ENCODE results near the gene DACT2.
"Not testable (repeated sequence)": the region's sequence is repeated elsewhere in the genome, so short reads cannot be mapped to it uniquely, and the experiment has no call there.

DACT2 gene

DNA sequence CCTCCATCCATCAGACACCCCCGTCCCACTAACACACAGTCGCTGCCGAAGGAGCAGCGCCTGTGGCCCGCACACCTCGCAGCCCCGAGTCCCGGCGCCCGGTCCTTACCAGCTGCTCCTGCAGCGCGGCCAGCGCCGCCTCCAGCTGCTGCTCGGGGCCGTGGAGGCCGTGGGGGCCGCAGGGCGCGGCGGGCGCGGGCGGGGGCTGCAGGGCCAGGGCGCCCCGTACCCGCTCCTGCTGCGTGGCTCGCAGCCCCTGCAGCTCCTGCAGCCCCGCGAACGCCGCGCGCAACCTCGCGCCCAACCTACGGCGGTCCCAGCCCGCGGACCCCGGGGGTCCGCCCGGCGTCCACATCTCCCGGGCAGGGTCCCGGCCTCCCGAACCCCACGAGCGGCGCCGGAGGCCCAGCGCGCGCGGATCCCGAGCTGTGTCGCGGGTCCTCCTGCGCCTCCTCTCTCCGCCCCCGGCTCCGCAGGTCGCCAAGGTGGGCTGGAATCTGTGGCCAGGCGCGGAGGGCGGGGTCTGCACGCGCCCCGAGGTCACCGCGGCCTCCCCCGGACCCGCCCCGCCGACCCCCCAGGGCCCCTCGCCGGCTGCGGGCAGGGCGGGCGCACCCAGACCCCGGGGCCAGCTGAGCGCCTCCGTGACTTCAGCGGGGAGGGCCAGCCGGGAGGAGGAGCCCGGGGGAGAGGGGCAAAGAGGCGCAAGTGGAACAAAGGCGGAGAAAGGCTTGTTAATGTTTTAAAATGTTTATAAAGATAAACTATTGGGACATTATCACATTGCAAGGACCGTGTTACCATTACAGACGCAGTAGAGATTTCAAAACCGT lies at the start of gene DACT2:
DACT2 (minus strand) TSS at position 499 of the 833 bp plus-strand sequence; CDS start at position 355, 144 bp downstream.
- DNase-seq (ENCODE audit: low read depth in 2 of 3, low spot score in 1 of 3): no peak

DNA sequence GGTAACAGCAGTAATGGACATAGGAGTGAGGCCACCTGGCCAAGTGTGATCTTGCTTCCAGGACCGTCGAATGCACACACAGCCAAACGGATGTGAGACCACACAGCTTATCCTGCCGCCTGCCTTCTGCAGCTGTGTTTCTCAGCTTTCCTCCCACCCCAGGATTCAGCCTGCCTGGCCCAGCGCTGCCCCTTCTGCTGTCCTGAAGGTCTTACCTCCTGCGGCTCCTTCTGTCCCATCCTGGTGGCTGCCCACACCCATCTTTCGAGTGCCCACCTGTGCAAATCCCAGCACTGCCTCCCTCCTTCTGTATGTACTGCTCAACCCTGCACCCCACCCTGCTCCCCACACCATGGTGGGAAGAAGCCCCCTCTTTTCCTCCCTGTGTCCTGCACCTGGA lies 49.4 kb upstream of the DACT2 start:
- no peak for DNase-seq (ENCODE audit: low read depth in 2 of 3, low spot score in 1 of 3)

DNA sequence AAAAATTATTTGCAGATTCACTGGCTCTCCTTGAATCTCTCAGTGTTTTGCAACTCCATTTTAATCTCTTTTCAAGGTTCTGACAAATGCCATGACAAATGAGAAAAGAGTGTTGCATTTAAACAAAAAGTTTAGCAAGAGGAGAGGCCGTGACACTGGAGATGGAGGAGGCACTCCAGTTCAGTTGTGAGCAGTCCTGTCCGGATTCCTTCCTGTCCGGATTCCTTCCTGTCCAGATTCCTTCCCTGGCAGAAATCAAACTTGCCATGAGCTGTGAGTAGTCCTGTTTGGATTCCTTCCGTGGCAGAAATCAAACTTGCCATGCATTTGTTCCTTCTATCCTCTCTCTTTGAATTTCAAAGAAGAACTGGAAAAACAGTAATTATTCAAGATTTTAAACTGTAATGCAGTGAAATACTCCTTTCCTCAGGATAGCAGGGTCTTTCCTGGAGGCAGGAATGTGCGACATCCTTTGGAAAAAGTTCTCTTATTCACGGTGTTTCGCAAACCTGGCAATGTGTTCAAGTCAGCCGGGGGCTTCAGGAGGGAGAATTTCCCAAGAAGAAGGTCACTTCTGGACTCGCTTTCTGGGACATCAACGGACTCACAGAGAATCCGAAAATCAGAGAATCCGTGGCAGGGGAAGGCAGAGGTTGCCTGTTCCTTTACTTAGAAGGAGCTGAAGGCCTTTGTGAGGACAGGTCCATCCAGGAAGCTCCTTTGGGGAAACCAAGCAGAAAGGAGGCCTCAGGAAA lies 48.7 kb upstream of the DACT2 start:
- no peak for DNase-seq (ENCODE audit: low read depth in 2 of 3, low spot score in 1 of 3)

- no peak for DNase-seq (ENCODE audit: low read depth in 2 of 3, low spot score in 1 of 3)
These were observed 47.7 kb upstream of the DACT2 start for GRCh38 chr6:168367285-168367751.

- no peak for DNase-seq (ENCODE audit: low read depth in 2 of 3, low spot score in 1 of 3)
These were observed 46.9 kb upstream of the DACT2 start for GRCh38 chr6:168366473-168366872.

GRCh38 chr6:168365422-168366165 lies 46.0 kb upstream of the DACT2 start:
- DNase-seq (ENCODE audit: low read depth in 2 of 3, low spot score in 1 of 3): no peak

DNA sequence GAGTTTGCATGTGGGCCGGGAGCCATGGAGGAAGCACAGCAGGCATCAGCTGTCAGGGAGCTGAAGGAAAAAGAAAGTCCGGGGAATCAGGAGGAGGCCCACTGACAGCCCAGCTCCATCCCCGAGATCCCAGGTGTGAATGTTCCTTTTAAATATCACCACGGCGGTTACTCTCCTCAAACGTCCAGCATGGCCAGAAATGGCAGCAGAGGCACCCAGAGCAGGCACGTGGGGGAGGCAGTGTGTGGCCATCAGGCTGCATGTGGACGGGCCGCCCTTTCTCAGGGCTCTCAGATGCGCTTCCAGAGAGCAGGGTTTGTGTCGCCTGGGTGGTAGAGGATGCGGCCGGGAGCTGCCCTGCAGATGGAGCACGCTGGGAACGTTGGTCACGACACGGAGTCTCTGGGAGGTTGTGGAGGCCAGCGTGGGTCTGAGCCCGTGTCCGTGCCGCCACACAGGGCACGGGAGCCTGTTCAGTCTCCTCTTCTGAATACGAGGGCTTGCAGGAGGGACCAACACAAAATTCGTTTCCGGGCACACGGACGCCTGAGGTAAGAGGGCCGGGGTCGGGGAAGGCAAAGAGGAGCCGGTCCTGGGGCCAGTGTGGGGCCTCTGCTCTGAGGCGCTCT lies 45.3 kb upstream of the DACT2 start:
- no peak for DNase-seq (ENCODE audit: low read depth in 2 of 3, low spot score in 1 of 3)

GRCh38 chr6:168363811-168364792 lies 44.5 kb upstream of the DACT2 start:
- no peak for DNase-seq (ENCODE audit: low read depth in 2 of 3, low spot score in 1 of 3)

GRCh38 chr6:168363302-168363701 lies 43.7 kb upstream of the DACT2 start:
- DNase-seq (ENCODE audit: low read depth in 2 of 3, low spot score in 1 of 3): no peak

DNA sequence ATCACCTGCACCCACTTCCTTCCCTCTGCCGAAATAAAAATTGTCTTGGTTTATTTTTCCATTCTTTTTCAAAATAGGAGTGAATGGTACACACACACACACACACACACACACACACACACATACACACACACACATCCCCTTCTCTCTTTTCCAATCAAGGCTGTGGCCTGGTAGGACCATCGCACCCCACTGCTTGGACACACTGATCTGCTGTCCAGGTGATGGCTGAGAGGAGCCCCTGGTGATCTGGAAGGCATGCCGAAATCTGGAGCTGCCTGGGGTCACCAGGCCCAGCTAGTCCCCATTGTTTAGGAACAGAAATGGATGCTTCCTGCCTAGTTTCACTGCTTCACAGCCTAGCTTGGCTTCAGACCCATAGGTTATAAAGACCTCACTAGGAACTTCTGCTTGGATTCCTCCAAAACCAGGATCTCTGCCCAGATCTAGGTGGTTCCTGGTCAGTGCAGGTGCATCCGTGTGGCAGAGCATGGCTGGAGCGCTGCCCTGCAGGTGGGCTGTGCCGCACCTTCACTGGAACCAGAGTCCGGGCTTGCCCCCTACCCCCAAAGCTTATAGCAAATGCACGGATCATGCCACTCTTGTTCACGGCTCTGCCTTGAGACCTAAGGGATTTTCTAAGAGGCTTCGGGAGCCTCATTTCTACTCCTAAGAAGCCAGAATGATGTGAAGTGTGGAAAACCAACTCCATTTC lies 42.9 kb upstream of the DACT2 start:
- DNase-seq (ENCODE audit: low read depth in 2 of 3, low spot score in 1 of 3): no peak

DNA sequence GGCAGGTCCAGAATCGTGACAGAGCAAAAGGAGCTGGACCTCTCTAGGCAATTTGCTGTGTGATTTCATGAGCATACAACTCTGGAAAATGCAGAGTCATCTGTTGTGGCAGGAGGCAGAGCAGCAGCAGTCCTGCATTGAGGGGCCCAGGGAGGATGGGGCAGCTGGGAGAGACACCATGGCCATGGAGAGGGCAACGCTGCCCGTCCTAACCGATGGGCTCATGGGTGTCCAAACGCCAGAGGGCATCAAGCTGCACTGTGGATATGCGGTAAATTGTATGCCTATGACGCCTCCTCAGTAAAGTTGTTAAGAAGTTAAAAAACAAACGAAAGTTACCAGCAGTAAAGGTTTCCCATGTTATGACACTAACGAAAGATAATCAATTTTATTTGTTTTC lies 42.2 kb upstream of the DACT2 start:
- no peak for DNase-seq (ENCODE audit: low read depth in 2 of 3, low spot score in 1 of 3)

DNA sequence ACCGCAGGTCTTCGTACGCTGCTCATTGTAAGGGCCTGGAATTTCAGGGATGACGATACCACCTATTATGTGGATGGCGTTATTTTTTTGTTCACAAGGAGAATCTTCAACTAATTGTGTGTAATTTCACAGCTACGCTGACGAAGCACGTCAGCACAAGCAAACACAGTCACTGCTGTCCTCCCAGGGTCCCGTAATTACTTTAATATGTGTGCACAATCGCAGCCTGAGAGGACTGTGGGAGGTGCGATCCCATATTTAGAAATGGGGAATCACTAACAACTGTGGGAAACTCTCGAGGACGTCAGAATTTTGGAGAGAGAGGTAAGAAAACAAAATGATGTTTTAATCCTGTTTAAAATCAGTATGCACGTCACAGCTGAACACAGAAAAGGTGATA lies 40.2 kb upstream of the DACT2 start:
- DNase-seq (ENCODE audit: low read depth in 2 of 3, low spot score in 1 of 3): no peak

- no peak for DNase-seq (ENCODE audit: low read depth in 2 of 3, low spot score in 1 of 3)
These were observed 39.4 kb upstream of the DACT2 start for GRCh38 chr6:168358842-168359420.

GRCh38 chr6:168356872-168357271 lies 37.3 kb upstream of the DACT2 start:
- not testable (repeated sequence) for DNase-seq (ENCODE audit: low read depth in 2 of 3, low spot score in 1 of 3)

DNA sequence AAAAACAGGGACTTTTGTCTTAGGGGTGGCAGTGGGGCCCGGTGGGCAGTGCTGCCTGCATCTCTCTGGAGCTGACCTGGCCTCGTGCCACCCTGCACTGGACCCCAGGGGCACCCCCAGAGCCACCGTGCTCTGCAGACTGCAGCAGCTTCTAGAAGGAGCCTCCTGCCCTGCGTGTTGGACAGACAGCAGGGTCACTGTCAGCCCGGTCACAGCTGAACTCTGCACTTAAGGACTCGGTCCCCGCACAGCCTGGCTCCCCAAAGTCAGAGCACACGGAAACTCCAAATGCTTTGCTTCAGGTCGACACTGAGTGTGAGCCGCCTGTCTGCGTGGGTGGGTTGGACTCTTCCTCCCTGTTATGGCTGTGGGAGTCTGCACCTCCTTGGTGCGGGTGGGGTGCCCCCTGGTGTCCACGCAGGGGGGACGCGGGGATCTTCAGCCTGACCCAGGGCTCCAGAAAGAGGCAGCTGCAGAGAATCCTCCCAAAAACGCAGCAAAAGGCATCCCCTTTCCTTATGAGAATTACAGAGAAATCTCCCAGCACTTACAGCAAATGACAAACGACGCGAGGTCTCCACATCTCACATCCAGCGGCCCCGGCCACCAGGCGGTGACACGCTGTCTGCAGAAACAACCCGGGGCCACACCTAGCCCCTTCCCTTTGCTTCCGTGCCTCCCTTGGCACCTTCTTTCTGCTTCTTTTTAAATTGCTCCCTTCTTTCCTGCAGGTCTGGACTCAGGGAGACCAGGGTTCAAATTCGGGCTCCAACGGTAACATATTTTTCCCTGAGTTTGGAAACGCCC lies 36.3 kb upstream of the DACT2 start:
- peak in 2 of 3 donors; percentile 2 to 12 for DNase-seq (ENCODE audit: low read depth in 2 of 3, low spot score in 1 of 3)

DNA sequence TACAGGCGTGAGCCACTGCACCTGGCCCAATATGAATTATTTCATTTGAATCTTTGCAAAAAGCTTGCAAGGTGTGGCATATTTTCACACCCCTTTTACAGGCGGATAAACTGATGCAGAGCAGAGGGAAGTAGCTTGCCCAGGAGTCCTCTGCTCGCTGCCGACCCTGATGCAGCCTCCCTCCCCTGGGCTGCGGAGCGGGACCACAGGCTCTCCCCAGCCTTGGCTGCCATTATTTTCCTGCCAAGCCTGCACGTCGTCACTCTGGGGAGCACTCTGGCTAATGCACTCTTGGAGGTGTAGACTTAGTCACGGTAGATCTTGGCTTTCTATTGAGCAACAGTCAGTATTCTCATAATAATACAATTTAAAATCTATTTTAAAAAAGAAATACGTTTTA lies 34.8 kb upstream of the DACT2 start:
- no peak for DNase-seq (ENCODE audit: low read depth in 2 of 3, low spot score in 1 of 3)

DNA sequence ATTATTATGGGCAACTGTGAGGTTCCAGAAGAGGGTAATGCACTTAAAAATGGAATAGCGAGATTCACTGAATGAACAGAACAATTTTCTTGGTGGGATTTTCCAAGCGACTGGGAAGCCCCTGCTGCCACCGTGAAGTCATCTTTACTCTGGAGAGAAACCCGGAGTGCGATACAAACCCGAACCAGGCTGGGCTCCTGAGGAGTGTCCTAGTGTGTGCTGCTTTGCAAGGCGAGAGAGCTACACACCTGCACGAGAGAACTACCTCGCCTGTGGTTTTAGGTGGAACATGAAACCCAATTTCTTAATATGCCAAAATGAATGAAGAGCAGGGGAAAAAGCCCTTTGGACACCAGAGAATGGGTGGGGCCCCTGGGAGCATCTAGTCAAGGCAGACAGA lies 33.5 kb upstream of the DACT2 start:
- DNase-seq (ENCODE audit: low read depth in 2 of 3, low spot score in 1 of 3): no peak

DNA sequence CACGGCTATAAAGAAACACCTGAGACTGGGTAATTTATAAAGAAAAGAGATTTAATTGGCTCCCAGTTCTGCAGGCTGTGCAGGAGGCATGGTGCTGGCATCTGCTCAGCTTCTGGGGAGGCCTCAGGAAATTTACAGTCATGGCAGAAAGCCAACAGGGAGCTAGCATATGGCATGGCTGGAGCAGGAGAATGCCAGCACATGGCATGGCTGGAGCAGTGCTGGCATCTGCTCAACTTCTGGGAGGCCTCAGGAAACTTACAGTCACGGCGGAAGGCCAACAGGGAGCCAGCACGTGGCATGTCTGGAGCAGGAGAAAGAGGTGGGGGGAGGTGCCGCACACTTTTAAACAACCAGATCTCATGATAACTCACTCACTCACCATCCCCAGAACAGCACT lies 32.5 kb upstream of the DACT2 start:
- DNase-seq (ENCODE audit: low read depth in 2 of 3, low spot score in 1 of 3): no peak

Data from stimulated activated CD4-positive, alpha-beta T cell treated with anti-CD3 and anti-CD28 coated beads, Interleukin-12 subunit alpha, Interleukin-12 subunit beta, amount 100 ng/mL, for 48 hours (primary cell).